Thyroid gland (tissue), 4 donors: ENCODE measurements around the gene PDSS1.

Source experiments
- CTCF ChIP-seq, 6 experiments: fragments of 200-600 bp in 3 of 6; fragments of 450-650 bp in 3 of 6; sonication (generic) in 3 of 6; IDR thresholded peaks; one replicate each; pipeline ENCODE4 v1.5.1; 2016 to 2019; ENCODE audit warnings: antibody characterized with exemption in 6 of 6, mild to moderate bottlenecking in 2 of 6, inconsistent platforms in 1 of 6, moderate library complexity in 1 of 6
- POLR2A ChIP-seq, 2 donors: fragments of 450-650 bp; IDR thresholded peaks; one replicate each; pipeline ENCODE4 v1.6.1; 2017; ENCODE audit warnings: antibody characterized with exemption in 2 of 2, mild to moderate bottlenecking in 2 of 2, moderate library complexity in 1 of 2

- TF ChIP-seq POLR2A (IDR thresholded peaks at IDR 0.05), result no peak
- no peak for TF ChIP-seq CTCF (IDR thresholded peaks at IDR 0.05)
Observed at GRCh38 chr10:26780106-26780792, 82.7 kb downstream of the PDSS1 start.
